Measurements from ENCODE around the gene VPS13A. TPM values are rescaled to one million over a fixed set of nuclear protein-coding genes. Genes with fewer than 3 reads are reported as not detected.

The VPS13A gene
- total RNA-seq, 1 experiment from 2014 or later = 52.8 TPM

DNA sequence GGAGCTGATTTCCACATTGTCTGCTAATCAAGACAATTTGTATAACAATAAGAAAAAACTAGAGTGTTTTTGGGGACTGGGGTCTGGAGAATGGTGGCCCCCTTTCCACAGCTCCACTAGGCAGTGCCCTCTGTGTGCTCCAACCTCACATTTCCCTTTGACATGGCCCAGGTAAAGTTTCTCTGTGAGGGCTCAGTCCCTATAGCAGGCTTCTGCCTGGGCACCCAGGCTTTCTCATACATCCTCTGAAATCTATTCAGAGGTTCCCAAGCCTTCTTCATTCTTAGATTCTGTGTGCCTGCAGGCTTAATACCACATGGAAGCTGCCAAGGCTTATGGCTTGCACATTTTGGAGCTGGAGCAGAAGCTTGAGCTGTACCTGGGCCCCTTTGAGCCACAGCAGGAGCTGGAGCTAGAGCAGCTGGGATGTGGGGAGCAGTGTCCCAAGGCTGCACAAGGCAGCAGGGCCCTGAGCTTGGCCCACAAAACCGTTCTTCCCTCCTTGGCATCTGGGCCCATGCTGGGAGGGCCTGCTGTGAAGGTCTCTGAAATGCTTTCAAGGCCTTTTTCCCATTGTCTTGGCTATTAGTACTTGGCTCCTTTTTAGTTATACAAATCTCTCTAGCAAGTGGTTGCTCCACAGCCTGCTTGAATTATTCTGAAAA, 49.1 kb upstream of the VPS13A start:
- CTCF ChIA-PET = no interaction called here
- RAD21 ChIA-PET (ENCODE audit: low non-redundant PET in 1 of 2, low total read pairs in 2 of 2, uncharacterized antibody in 2 of 2, unreplicated experiment in 2 of 2) = no interaction called here
- no peaks in the 10 kb centered on the region for H3K9me2 ChIP-seq (ENCODE audit: insufficient read depth)
- POLR2A ChIA-PET = no interaction called here
- TF ChIP-seq, protein P1, sequence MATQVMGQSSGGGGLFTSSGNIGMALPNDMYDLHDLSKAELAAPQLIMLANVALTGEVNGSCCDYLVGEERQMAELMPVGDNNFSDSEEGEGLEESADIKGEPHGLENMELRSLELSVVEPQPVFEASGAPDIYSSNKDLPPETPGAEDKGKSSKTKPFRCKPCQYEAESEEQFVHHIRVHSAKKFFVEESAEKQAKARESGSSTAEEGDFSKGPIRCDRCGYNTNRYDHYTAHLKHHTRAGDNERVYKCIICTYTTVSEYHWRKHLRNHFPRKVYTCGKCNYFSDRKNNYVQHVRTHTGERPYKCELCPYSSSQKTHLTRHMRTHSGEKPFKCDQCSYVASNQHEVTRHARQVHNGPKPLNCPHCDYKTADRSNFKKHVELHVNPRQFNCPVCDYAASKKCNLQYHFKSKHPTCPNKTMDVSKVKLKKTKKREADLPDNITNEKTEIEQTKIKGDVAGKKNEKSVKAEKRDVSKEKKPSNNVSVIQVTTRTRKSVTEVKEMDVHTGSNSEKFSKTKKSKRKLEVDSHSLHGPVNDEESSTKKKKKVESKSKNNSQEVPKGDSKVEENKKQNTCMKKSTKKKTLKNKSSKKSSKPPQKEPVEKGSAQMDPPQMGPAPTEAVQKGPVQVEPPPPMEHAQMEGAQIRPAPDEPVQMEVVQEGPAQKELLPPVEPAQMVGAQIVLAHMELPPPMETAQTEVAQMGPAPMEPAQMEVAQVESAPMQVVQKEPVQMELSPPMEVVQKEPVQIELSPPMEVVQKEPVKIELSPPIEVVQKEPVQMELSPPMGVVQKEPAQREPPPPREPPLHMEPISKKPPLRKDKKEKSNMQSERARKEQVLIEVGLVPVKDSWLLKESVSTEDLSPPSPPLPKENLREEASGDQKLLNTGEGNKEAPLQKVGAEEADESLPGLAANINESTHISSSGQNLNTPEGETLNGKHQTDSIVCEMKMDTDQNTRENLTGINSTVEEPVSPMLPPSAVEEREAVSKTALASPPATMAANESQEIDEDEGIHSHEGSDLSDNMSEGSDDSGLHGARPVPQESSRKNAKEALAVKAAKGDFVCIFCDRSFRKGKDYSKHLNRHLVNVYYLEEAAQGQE (IDR thresholded peaks at IDR 0.05; ENCODE audit: low read depth) = no peak
- TF ChIP-seq POLR2A (IDR thresholded peaks at IDR 0.05; ENCODE audit: borderline replicate concordance, extremely low read depth, insufficient read depth, insufficient read length) (no peak), TCF7L2 (IDR thresholded peaks at IDR 0.05; ENCODE audit: borderline replicate concordance, extremely low read depth, insufficient read depth, insufficient read length) (no peak), ZNF274 (IDR thresholded peaks at IDR 0.05; ENCODE audit: low read depth, low read length) (no peak), EZH2 (IDR thresholded peaks at IDR 0.05) (no peak), RAD21 (IDR thresholded peaks at IDR 0.05; ENCODE audit: low read depth) (no peak), ZBTB33 (IDR thresholded peaks at IDR 0.05; ENCODE audit: extremely low read depth, insufficient replicate concordance, low read length) (no peak), EZH2phosphoT487 (IDR thresholded peaks at IDR 0.05; ENCODE audit: borderline replicate concordance) (no peak), SP1 (IDR thresholded peaks at IDR 0.05; ENCODE audit: low read depth) (no peak), EGR1 (IDR thresholded peaks at IDR 0.05; ENCODE audit: low read depth) (no peak), FOSL1 (IDR thresholded peaks at IDR 0.05; ENCODE audit: low read depth) (no peak), CBX3 (IDR thresholded peaks at IDR 0.05; ENCODE audit: low read depth) (no peak)
- no peaks in the 10 kb centered on the region for H3K27me3 ChIP-seq (ENCODE audit: insufficient read depth, low read length)
- H3K36me3 ChIP-seq (ENCODE audit: control insufficient read depth in 1 of 2, insufficient read depth in 2 of 2, low read length in 2 of 2) = no peaks in the 10 kb centered on the region
- no TSS peak for BruUV-seq (replicated peaks)
- H3K9me3 ChIP-seq (ENCODE audit: control insufficient read depth in 1 of 2, insufficient read depth in 1 of 2, low read depth in 1 of 2, low read length in 2 of 2) = 0 out of 4 replicates have a peak, but pooled peaks cover 0 to 5% of the 10 kb centered on the region in 2 experiments
- no peaks in the 10 kb centered on the region for H3K4me1 ChIP-seq (ENCODE audit: control insufficient read depth in 1 of 2, insufficient read depth in 2 of 2, low read length in 2 of 2)
- intact Hi-C loops (cut with micrococcal nuclease) = no loop called here
- H3K79me2 ChIP-seq (ENCODE audit: insufficient read depth, low read length) = no peaks in the 10 kb centered on the region
- no peak for DNase-seq (ENCODE audit: low read depth, low spot score)
- no peak overlapping the region for H3K27ac ChIP-seq (ENCODE audit: low read depth, low read length)
- no peak overlapping the region for H3K9ac ChIP-seq (ENCODE audit: low read length)
- H4K20me1 ChIP-seq (ENCODE audit: insufficient read depth) = no peaks in the 10 kb centered on the region
- H2AFZ ChIP-seq (ENCODE audit: low read depth, low read length, poor library complexity, severe bottlenecking) = no peak overlapping the region
- no peak for ATAC-seq
- H3K4me3 ChIP-seq (replicated peaks in 1 of 2; ENCODE audit: low read depth in 1 of 2, low read length in 2 of 2) = no peak overlapping the region
- no peak overlapping the region for H3K4me2 ChIP-seq (ENCODE audit: low read length)

Measured in HCT116 (cell line).